ENCODE measurements around the gene PROM1.

Gene PROM1

DNA sequence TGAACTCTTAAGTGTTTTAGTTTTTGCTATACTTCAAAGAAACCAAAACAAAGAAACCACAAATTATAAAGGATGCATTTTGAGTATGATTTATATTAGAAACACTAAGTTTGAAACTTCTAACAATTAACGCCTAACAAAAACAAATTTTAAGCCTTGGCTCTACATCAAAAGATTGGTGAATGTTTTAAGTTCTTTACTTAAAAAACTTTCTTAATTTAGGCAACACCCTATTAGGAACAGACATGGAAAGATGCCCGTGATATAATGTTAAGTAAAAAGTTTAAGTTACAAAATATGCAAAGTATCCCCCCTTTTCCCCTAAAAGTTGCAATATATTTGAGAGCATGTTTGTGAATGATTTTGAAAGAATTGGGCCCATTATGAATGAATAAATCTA is 21.2 kb downstream of the PROM1 start:
- no peak for DNase-seq

DNA sequence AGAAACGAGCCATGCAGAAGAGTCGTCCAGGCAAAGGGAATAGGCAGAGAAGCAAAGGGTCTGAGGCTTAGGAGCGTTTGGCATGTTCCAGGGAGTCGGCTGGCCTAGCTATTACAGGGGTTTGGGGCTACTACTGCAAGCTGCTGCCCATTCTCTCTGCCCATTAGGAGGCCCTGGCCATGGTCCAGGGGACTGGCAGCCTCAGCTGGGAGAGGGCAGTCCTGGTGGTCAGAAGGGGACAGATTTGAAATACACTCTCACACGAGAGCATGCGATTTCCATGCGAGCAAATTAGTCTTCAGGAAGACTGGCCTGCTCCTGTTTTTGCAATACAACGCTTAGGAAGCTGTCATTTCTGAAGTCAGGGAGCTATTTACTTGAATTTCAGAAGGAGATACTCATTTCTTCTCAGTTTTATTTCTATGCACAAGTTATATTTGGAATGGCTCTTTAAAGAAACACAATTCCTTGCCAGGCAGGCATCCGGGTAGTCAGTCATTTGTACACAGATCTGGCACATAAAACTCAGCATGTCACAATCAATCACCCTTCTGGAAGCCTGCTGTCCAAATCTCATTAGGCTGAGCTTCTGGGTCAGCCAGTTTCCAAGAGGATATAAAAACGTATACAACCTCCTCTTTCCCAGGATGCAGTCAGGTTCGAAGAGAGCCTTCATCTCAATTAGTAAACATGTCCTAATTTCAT is 27.0 kb downstream of the PROM1 start:
- DNase-seq: no peak

DNA sequence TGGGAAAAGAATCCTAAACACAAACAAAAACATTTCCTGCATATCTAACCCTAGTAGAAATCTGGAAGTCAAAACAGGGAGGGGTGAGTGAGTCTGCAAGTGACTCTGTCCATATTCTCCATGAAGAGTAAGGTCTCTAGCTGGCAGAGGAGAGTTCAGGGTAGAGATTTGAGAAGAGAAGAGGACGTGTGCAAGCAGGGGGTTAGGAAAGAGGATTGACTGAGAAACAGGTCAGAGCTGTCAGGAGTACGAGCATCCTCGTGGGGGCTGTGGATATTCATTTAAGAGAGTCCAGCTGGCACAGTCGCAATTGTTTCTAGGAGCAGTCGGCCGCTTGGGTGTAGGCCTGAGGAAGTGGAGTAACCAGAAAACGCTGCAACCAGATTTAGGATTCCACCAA is 27.9 kb downstream of the PROM1 start:
- DNase-seq: peak in 1 of 3 donors; percentile 11

DNA sequence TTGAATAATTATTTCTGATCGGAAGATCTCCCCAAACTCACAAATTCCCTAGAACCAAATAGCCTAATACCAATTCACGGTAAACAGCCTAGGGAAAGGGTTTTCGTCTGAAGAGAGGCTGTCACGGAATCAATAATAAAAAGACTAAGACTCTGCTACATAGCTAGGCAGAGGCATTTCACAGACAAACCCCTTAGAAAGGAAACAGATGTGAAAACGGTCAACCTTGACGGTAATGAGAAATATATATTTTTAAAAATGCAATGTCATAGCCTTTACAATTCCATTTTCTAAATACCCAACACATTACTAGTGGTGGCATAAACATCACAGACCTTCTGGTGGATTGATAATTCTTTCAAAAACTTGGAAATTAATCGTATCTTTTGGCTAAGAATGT is 28.4 kb downstream of the PROM1 start:
- DNase-seq: no peak

DNA sequence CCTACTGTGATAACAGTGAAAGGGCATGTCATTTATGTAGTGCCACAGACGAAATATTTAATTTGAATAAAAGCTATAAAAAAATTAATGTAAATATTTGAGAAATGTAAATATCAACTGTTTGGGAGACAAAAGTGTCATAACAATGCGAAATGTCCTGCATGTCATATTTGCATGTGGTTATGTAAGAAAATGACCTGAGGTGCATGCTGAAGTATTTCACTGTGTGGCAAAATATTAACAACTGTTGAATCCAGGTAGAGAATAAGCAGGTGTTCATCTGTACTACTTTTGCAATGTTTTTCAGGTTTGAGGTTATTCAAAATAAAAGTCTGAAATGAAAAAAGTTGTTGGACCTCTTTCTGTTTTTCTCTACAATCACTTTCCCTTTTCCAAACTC is 30.9 kb downstream of the PROM1 start:
- DNase-seq: no peak

DNA sequence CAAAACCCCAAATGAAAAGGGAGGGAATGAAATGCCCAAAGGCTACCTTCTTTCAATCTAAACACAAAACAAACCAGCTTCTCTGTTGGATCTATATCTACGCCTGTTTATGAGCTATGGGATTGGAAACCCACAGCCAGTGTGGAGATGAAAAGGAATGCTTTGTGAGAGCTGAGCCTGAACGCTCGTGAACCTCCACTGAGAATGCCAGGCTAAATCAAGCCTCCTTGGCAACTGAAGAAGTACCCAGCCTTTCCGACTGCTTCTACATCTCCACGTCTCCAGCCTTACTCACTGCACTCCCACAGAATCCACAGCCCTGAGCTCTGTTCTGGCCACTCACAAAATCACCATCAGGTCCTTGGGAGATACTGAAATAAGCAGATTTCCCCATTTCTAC is 31.8 kb downstream of the PROM1 start:
- DNase-seq: no peak

DNA sequence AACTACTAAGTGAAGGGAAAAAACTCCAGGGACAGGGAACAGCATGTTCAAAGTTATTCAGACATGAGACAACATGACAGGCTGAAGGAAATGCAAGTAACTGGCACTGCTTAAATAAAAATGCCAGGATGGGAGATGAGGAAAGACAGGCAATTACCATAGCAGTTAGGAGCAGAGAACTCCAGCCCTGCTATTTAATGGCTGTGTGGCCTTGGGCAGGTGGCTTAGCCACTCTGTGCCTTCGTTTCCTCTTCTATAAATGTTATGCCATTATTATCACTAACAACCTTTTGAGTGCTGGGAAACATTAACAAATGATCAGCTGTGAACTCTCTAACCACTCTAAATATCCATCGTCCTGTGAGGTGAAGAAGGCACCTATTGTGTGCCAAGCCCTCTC is 32.7 kb downstream of the PROM1 start:
- DNase-seq: no peak

DNA sequence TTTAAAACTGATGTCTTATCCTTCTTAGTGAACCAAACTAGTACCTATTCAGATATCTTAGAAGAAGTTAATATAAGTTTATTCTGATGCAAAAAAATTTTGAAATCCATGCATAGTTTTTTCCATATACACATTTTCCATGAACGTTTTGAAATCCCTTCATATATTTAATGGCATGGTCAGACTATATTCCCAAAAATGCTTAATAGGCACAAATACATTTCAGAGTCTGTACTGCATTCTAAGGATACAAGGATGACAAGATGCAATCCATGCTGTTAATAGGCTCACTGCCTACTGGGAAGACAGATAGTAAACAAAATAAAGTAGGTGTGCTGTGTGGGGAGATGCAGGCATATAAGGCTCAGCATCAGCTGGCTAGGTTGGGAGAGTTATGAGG is 33.2 kb downstream of the PROM1 start:
- no peak for DNase-seq

DNA sequence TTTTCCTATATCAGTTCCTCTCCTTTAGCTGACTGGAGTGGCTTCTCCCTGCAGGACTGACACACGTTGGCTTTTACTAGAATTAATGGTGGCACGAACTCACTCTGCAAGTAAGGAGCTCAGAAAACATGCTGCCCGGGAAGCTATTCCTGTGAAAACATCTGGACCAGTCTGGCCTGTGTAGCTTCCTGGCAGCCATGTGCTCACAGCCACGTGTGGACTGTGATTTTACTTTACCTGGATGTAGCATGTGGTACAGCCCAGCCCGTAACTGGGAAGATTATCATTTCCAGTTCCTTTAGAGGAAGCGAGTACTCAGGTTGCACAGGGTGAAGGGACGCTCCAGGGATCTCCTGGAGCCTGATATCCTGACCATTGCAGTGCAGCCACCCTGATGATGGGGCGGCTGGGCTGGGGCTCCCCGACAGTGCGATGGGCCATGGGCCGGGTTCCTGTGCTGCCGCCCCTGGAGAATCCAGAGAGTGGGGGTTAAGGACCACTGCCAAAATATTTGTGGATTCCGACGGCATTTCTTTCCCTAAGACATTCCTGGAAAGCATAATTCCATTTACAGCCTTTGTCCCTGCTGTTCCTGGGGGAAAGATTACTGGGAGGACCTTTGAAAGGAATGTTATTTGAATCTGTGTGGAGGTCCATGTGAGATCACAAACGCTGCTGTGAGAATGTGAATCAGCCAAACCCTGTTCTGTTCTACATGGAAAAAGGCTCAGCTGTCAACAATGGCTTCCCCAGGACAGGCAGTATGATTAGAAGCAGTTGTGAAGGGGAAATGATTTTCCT is 35.0 kb downstream of the PROM1 start:
- DNase-seq: no peak

DNA sequence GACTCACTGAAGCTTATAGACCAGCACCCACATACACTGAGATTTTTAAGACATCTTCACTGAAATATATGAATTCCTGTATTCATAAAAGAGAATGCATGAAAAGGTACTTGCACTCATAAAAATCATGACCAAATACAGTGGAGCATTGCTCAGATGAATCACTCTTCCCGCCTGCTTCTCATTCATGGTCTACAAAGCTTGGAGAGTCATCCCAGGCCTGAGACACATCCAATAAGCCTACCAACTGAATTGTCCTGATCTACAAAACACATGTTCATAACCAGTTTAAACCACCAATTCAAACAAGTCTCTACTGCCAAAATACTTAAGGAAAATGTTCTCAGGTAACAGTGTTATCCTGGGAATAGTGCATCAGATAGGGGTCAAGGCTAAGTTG is 38.1 kb downstream of the PROM1 start:
- no peak for DNase-seq

DNA sequence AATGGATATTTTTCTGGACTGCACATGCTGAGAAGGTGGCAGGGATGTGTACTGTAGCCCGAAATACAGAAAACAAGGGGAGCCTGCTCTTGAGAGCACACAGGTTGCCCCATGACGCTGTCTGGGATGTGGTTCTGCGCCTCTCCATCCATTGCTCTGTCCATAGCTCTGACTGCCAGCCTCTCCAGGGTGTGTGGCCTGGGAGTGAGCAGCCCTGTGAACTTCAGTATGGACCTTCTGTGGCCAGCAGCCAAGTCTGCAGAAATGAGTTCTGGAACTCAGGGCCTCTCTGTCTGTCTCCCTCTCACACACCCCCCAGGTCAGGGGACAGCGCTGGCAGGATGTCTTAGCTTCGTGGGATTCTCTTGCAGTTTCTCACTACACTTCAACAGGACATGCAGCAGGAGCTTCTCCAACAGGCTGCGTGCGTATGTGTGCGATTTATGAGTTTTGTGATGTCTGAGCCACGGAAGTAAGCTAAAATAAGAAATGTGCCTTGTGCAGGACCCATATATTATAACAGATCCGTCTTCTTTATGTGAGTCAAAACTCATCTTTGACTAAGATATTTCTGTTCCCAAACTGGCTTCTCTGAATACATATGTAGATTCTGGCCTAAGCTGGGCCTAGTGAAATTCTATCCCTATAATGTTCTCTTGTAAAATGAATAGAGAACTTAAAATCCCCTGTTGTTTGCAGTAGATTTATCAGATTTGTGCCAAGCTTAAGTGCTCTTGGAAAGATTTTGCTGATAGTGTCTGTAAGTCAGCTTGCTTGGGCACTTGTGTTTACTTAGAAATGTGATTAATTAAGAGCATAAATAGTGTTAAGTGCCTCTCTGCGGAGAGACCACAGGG is 40.0 kb downstream of the PROM1 start:
- DNase-seq: no peak

DNA sequence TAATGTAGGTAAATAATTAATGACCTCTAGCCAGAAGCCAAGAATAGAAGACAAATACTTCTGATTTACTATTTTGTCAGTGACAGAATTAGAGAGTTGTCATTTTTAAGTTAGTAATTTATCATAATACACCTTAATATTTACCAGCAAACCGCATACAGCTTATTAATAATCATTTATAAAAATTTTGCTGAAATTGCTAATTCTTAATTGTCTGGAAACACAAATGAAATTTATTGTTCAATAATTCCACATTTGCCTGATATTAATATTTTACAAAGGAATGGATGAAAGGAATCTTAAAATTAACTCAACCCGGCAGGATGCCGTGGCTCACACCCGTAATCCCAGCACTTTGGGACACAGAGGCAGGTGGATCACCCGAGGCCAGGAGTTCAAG is 44.7 kb downstream of the PROM1 start:
- no peak for DNase-seq

DNA sequence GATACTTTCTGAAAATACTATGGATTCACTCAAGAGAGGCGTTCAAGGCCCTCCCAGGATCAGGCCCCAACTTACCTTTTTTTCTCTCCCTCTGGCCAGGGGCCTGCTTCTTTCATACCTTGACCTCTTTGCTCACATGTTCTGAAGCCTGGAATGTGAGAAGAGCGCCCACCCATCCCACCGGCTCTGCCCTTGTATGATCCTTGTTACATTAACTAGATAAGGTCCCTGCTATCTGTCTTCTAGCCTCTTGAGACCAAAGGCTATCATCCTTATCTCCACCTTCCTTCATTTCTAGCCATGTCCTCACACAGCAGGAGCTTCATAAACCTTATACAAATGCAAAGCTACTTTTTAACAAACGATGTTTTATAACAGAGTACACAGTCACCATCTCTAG is 45.9 kb downstream of the PROM1 start:
- no peak for DNase-seq

DNA sequence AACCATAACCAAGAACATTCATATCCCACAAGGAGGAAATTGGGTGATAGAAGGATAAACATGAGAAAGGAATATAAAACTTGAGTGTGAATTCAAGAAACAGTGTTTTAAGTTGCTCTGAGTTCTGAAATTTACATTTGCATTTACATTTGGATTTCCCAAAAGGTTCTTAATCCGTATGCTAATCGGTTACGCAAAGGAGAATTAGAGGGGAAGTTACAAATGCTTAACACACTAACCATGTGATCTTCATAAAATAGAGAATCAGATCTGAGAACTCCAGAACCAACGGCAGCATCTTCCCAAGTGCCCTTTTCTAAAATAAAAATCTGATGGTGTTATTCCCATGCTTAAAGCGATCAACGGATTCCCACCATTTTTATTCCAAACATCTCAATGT is 48.0 kb downstream of the PROM1 start:
- DNase-seq: peak; percentile 26 to 36 (median 36)

DNA sequence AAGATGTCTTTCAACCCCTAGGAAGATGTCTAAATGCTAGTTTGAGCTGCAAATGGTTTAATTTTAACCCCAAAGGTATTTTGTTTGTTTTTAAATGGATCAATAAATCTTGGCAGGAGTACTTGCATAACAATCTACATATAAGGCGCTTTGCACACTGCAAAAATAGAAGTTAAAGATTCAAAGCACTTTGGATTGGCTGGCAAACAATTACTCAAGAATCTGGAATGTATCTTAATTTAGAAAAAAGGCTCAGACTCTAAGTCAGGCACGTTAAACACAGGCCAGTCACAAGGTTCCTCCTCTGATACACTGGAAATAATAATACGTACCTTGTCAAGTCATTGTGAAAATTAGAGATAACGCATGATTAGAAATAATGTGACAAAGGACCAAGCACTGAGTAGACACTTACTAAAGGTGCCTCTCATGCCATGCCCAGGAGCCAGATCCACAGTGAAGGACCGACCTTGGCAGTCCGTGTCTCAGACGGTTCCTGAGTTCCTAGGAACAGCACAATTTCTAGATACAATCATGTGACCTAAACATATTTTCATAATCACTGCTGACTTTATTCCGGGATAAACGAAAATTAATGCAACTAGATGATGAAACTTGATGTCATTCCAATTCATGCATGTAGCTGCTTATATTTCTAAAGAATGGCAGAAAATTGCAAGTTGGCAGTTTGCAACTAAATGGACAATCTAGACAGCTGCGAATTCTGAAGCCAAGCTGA is 49.6 kb downstream of the PROM1 start:
- no peak for DNase-seq

DNA sequence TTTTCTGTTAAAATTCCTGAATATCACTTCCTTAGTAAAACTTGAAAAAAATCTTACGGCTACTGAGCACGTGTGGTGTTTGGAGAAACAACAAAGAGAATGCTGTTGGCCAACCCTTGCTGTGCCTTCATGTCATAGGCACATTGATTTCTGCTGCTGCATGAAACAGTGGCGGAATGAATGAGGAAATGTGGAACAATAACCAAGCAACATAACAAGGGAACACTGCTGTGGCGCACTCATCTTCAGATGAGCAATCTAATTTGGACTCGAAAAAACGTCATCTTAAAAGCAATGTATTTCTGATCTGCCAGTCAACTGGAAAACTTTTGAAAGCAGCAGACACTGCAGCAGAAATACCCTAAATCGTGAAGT is 51.4 kb downstream of the PROM1 start:
- DNase-seq: peak; percentile 18 to 46 (median 37)

DNA sequence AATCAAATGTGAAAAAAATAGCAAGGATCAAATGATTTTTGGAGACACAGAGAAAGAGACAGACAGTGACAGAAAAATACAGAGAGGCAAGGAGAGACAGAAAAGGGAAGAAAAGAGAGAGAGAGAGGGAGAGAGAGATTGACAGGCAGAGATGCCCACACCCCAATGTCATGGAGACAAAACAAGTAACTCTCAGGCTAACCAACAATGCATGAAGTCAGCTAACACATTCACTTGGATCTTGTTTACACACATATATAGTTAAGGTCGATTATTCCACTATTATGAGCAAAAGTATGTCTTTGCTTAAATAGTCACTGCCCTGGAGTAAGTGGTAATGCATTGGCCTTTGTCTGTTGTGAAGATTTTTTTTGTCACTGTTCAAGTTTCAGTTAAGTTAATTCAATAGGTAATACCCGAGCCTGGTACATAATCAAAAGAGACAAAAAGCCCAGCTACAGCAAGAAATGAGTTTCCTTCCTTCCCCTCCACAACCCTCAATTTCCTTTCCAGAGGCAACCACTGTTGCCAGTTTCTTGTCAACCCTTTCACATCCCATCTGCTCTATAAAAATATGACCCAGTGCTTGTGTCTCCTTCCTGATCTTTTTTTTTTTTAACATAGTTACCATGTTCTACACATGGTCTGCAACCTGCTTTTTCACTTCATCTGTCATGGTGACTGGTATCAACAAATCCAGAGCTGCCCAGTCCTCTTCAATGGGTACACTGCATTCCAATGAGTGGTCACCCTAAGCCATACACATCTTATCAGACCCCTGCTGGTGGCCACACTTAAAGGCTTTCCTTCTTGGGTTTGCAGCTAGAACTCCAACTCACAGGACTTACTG is 52.1 kb downstream of the PROM1 start:
- no peak for DNase-seq

DNA sequence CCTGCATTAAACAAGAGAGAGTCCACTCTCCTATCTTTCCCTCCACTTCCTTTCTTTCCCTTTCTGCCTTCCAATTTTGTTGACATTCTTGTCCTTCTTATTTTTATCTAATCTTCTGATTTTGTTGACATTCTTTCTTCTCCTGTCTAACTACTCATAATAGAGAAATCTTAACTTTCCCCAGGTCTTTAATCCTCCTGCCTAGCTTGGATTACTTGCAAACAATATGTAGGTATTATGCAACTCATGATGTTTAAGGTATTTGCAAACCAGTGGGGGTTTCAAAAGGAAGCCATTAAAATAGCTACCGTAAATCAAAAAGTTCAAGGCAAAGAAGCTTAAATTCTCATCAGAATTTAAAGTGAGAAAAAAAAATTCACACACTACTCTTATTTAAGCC is 53.9 kb downstream of the PROM1 start:
- no peak for DNase-seq

DNA sequence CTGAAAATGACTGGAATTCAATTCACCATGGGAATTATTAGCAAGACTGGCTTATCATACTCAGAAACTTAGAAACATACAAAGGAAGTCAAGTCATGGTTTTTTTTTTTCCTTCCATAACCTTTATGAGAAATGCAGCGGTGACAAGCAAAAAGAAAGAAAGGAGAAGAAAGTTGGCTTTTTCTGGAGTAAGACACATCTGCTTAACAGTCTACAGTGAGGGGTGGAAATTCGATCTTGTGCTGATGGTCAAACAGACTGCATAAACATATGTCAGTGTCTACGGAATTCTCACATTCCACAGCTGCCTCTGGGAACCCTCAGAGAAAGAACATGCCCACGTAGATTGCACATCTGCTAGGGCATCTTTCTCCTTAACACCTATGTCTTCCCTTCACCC is 54.6 kb downstream of the PROM1 start:
- no peak for DNase-seq

DNA sequence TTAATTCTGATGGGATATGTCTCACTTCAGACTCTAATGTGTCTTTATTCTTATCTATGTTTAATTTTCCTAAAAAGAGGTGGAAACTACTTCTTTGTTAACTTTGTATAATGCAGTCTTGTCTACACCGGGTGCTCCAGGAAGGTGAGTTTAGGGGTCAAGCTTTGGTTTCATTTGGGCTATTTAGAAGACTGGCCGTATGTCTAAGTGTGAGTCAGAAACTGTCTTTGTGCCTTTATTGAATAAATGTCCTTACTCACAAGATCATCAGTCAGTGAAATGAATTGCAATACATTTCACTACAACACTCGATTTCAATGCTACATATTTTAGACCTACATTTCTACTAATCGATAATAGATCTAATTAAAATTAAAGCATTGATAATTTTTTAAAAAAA is 56.2 kb downstream of the PROM1 start:
- no peak for DNase-seq

DNA sequence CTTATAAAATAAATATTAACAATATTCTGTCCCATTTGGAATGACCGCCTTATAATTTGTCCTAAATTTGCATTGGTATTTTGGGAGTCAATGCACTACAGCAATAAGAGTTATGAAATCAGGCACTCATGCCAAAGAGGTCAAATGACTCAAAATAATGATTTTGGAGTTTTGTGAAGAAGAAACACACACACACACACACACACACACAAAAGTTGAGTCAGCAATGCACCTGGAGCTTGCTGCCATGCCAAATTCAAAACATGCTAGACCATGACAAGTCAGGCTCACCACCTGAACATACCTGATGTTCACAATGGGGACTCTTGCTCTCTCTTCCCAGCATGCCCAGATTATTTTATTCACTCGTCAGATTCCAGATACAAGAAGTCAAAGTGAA is 56.7 kb downstream of the PROM1 start:
- DNase-seq: no peak

DNA sequence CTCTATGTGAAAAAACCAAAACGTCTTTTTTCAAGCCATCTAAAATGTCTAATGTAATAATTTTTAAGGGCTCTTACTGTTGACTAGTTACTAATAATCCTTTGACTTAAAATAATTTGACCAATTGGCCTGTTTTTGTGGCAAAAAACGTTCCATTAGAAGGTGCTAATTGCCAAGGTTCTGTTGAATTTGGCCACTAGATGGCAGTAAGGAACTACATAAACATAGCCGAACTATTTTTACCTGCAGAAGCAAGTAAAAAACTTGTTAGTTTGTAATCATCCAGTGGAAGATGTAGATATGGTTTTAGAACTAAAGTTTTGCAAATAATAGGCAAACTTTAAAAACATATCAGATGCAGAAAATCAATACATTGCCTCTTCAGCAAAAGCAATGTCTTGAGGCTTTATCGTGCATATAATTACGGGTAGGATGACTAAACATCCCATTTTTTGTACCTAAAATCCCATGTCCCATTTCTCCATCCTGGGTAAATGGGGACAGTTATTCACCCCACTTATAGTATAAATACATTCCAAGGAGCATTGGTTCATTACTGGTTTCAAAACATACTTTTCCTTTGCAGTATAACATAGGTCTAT is 57.6 kb downstream of the PROM1 start:
- DNase-seq: peak; percentile 72 to 84 (median 75)
